Measurements from ENCODE around the gene PKNOX2. TPM values are rescaled to one million over a fixed set of nuclear protein-coding genes. Genes with fewer than 3 reads are reported as not detected.

The PKNOX2 gene
- total and polyA plus RNA-seq, 2 of the 4 experiments (the other 2 are of a cell fraction), result 0.72 to 2.3 TPM

DNA sequence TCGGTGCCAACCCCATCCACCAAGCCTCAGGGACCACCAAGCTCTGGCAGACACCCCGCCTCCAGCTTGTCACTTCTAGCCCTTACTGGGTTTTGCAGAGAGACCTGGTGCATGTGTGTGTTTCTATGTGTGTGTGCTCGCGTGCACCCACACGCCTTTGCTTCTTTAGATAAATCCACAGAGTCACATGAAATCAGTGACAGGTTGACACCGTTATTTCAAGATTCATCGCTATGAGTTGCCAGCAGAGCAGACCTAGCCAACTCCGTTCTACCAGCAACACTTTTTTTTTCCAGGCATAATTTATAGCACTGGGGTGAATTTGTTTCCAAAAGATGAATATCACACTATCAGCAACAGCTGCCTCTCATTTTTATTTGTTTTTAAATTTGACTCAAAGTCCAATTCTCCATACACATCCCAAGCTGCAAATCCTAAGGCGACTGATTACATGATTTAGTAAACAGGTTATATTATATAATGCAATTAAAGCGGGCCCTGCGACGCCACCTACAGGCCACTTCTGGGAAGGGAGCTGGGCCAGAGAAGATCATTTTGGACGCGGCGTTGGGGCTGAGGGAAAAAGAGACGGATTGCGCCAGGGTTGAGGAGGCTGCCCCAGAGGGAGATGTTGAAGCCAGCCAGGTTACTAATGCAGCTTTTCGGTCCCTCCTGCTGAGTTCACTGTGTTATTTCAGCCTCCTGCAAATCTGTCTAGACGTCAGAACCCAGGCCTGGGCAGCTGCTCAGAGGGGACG lies 181.0 kb downstream of the PKNOX2 start:
- Histone ChIP-seq H2BK15ac (ENCODE audit: low read depth, low read length) (no peak overlapping the region), H3K14ac (replicated peaks; ENCODE audit: low read depth, low read length) (no peak overlapping the region), H3K4me1 (ENCODE audit: control insufficient read depth, insufficient read depth, low read length) (peaks cover 2% of the 10 kb centered on the region; the same call in 1 of the 2 replicates), H2AK5ac (ENCODE audit: low read depth, low read length) (0 out of 2 replicates have a peak overlapping the region, but pooled peaks have one; percentile 16), H2AK9ac (replicated peaks; ENCODE audit: low read depth, low read length, poor library complexity) (no peak overlapping the region), H4K91ac (ENCODE audit: insufficient read depth, low read depth, low read length) (no peak overlapping the region), H2BK5ac (ENCODE audit: low read depth, low read length, poor library complexity, severe bottlenecking) (no peak overlapping the region), H3K36me3 (ENCODE audit: control insufficient read depth, insufficient read depth, low read length) (no peaks in the 10 kb centered on the region), H3K4me3 (ENCODE audit: insufficient read depth, low read depth, low read length) (no peak overlapping the region), H3K79me1 (ENCODE audit: low read depth in 1 of 2, low read length in 2 of 2) (no peaks in the 10 kb centered on the region), H3K18ac (ENCODE audit: low read depth, low read length) (no peak overlapping the region), H4K20me1 (ENCODE audit: insufficient read depth, low read length) (no peaks in the 10 kb centered on the region), H3K9me3 (ENCODE audit: control insufficient read depth, insufficient read depth, low read length) (no peaks in the 10 kb centered on the region), H4K8ac (ENCODE audit: low read depth in 2 of 2, low read length in 2 of 2) (no peak overlapping the region), H3K9me1 (ENCODE audit: insufficient read depth, low read length) (no peaks in the 10 kb centered on the region), H2AFZ (replicated peaks; ENCODE audit: low read length, poor library complexity) (peak overlapping the region; percentile 55), H3K23ac (ENCODE audit: low read depth, low read length) (no peak overlapping the region), H3K56ac (ENCODE audit: extremely low read depth, insufficient read depth, low read length) (no peak overlapping the region), H3K4ac (ENCODE audit: low read depth, low read length) (no peak overlapping the region), H2BK120ac (ENCODE audit: low read depth, low read length) (no peak overlapping the region), H3K9ac (ENCODE audit: low read depth, low read length) (no peak overlapping the region), H3K27me3 (ENCODE audit: control insufficient read depth, insufficient read depth, low read length) (no peaks in the 10 kb centered on the region), H3K4me2 (ENCODE audit: low read depth, low read length) (no peak overlapping the region), H3K27ac (ENCODE audit: insufficient read depth, low read length) (no peak overlapping the region), H2BK20ac (ENCODE audit: low read depth, low read length) (no peak overlapping the region), H4K5ac (ENCODE audit: low read depth, low read length) (no peak overlapping the region)
- intact Hi-C loops (cut with micrococcal nuclease) (loop anchor here (1.0 to 5.0 kb wide), 3 partner anchors 83 to 181 kb away; partner anchors contain the start of gene PKNOX2), in situ Hi-C loops (cut with MboI; ENCODE audit: low sequenced_read_pairs) (loop anchor here (5.0 kb wide), 1 partner anchor 183 kb away; the partner anchor contains the start of gene PKNOX2), dilution Hi-C loops (cut with HindIII; ENCODE audit: low sequenced_read_pairs, unreplicated experiment) (no loop called here)
- TF ChIP-seq CEBPB (IDR thresholded peaks at IDR 0.05; ENCODE audit: low read depth, low read length), result peak; percentile 77
- TF ChIP-seq SMC3 (IDR thresholded peaks at IDR 0.05; ENCODE audit: low read depth, low read length), result peak; percentile 86
- no peak for TF ChIP-seq MXI1 (IDR thresholded peaks at IDR 0.05; ENCODE audit: borderline replicate concordance, low read depth, low read length)
- no peak for TF ChIP-seq NFE2L2 (IDR thresholded peaks at IDR 0.05; ENCODE audit: low read depth, low read length)
- TF ChIP-seq, protein P1, sequence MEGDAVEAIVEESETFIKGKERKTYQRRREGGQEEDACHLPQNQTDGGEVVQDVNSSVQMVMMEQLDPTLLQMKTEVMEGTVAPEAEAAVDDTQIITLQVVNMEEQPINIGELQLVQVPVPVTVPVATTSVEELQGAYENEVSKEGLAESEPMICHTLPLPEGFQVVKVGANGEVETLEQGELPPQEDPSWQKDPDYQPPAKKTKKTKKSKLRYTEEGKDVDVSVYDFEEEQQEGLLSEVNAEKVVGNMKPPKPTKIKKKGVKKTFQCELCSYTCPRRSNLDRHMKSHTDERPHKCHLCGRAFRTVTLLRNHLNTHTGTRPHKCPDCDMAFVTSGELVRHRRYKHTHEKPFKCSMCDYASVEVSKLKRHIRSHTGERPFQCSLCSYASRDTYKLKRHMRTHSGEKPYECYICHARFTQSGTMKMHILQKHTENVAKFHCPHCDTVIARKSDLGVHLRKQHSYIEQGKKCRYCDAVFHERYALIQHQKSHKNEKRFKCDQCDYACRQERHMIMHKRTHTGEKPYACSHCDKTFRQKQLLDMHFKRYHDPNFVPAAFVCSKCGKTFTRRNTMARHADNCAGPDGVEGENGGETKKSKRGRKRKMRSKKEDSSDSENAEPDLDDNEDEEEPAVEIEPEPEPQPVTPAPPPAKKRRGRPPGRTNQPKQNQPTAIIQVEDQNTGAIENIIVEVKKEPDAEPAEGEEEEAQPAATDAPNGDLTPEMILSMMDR (conservative IDR thresholded peaks at IDR 0.05; ENCODE audit: low read depth, low read length), result peak; percentile 89
- TF ChIP-seq RAD21 (IDR thresholded peaks at IDR 0.05; ENCODE audit: low read length), result peak; percentile 78
- no peak for TF ChIP-seq POLR2A (IDR thresholded peaks at IDR 0.05; ENCODE audit: low read depth, low read length)
- 0 out of 2 replicates have a peak, but pooled peaks have one; percentile 20 for TF ChIP-seq MAZ (IDR thresholded peaks at IDR 0.05; ENCODE audit: borderline replicate concordance, low read depth, low read length)
- CTCF ChIA-PET, result interaction anchor here (0.6 to 2.4 kb wide), 24 partner anchors 12 to 254 kb away, joined by 3 to 11 read pairs (median 4); partner anchors contain the start of genes PKNOX2 and TMEM218
- ATAC-seq (ENCODE audit: low read depth) (peak; percentile 82), DNase-seq (peak; percentile 67)
- WGBS, 2 experiments (ENCODE audit: extremely low coverage in 2 of 2, insufficient read length in 1 of 2), result no CpG with 5 or more reads among the region's 20 CpGs
- POLR2A ChIA-PET (ENCODE audit: unreplicated experiment), result interaction anchor here (1.5 kb wide), 1 partner anchor 178 kb away, joined by 4 read pairs; no protein-coding TSS in a partner anchor
- no TSS peak for BruUV-seq (replicated peaks)

Data from IMR-90 (cell line).